ENCODE measurements around the gene KASH5.
"Not testable (repeated sequence)": the region's sequence is repeated elsewhere in the genome, so short reads cannot be mapped to it uniquely, and the experiment has no call there.

KASH5 gene

GRCh38 chr19:49362048-49362928, 25.8 kb upstream of the KASH5 start, which contains the start of gene TEAD2:
Gene TEAD2, minus strand, starts transcription at chr19:49362416. Its CDS starts 2,341 bp downstream, at chr19:49360075.
- peak; percentile 41 for DNase-seq

- DNase-seq: no peak
Measured at GRCh38 chr19:49362929-49363267, 25.2 kb upstream of the KASH5 start.

- peak; percentile 95 for DNase-seq
Measured at GRCh38 chr19:49363268-49364082, 24.6 kb upstream of the KASH5 start, which contains the start of gene DKKL1. Gene DKKL1, plus strand, starts transcription at chr19:49363877. Its CDS starts 122 bp downstream, at chr19:49363999.

- no peak for DNase-seq
Measured at GRCh38 chr19:49364083-49364737, 23.8 kb upstream of the KASH5 start.

GRCh38 chr19:49366110-49366509, 21.9 kb upstream of the KASH5 start:
- DNase-seq: no peak

GRCh38 chr19:49368711-49369358, 19.2 kb upstream of the KASH5 start:
- DNase-seq: no peak

- DNase-seq: no peak
Measured at GRCh38 chr19:49371184-49371583, 16.9 kb upstream of the KASH5 start.

GRCh38 chr19:49373174-49373573, 14.9 kb upstream of the KASH5 start:
- not testable (repeated sequence) for DNase-seq

GRCh38 chr19:49374665-49375434, 13.2 kb upstream of the KASH5 start:
- no peak for DNase-seq

- DNase-seq: no peak
Measured at GRCh38 chr19:49378512-49378911, 9.5 kb upstream of the KASH5 start.

- DNase-seq: no peak
Measured at GRCh38 chr19:49380391-49380790, 7.7 kb upstream of the KASH5 start.

- DNase-seq: no peak
Measured at GRCh38 chr19:49382639-49383038, 5.4 kb upstream of the KASH5 start.

GRCh38 chr19:49383599-49383998, 4.5 kb upstream of the KASH5 start:
- no peak for DNase-seq

GRCh38 chr19:49389406-49389805, 1.4 kb downstream of the KASH5 start:
- DNase-seq: no peak

GRCh38 chr19:49390131-49390928, 2.3 kb downstream of the KASH5 start:
- no peak for DNase-seq

GRCh38 chr19:49390929-49391359, 2.9 kb downstream of the KASH5 start:
- DNase-seq: no peak

GRCh38 chr19:49391581-49392399, 3.7 kb downstream of the KASH5 start:
- DNase-seq: peak; percentile 47

- DNase-seq: no peak
Measured at GRCh38 chr19:49393881-49394280, 5.8 kb downstream of the KASH5 start.

GRCh38 chr19:49395581-49396407, 7.7 kb downstream of the KASH5 start:
- DNase-seq: no peak
